ENCODE measurements around the gene CMAS. TPM values are rescaled to one million over a fixed set of nuclear protein-coding genes. Genes with fewer than 3 reads are reported as not detected.
"Not testable (repeated sequence)": the region's sequence is repeated elsewhere in the genome, so short reads cannot be mapped to it uniquely, and the experiment has no call there.

Gene CMAS
- total RNA-seq, 1 donor from 2014 or later: 27.5 TPM

DNA sequence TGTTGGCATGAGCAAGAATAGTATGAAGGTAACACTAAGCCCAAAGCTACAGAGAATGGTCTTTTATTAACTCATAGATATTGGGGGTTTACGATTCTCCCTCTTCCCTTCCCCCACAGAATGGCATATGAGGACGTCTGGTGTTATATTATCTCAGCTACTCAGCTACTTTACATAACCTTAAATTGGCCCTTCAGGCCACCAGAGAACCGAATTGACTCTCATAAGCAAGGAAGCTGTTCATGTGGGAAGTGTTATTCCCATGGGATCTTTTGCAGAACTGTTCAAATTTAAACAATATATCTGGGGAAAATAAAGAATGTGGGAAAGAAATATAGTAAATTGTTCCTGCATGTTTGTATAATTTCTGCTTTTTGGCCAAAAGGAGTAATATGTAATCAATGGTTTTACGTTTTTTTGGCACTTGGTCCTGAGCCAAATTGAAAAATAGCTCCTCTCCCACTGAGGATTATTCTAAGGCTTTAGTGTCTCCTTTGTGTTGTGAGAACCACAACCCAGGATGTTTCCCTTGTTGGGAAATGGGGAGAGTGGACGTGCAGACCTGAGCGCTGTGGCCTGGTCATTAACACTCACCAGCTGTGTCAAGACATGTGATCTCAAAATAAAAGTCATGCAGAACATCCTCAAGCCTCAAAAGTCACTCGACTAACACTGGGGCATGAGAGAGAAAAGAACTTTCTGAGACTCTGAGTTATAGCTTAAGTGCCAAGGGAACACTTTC is 31.8 kb upstream of the CMAS start:
- Mint-ChIP-seq H3K9me3 (peaks cover 4% of the 10 kb centered on the region), H3K36me3 (no peaks in the 10 kb centered on the region), H3K27ac (no peak overlapping the region), H3K27me3 (ENCODE audit: low read depth) (peaks cover 2% of the 10 kb centered on the region), H3K4me3 (no peak overlapping the region), H3K4me1 (no peaks in the 10 kb centered on the region)
- no peak for DNase-seq (ENCODE audit: low spot score in 2 of 2, unreplicated experiment in 2 of 2)
- TF ChIP-seq, protein P1, sequence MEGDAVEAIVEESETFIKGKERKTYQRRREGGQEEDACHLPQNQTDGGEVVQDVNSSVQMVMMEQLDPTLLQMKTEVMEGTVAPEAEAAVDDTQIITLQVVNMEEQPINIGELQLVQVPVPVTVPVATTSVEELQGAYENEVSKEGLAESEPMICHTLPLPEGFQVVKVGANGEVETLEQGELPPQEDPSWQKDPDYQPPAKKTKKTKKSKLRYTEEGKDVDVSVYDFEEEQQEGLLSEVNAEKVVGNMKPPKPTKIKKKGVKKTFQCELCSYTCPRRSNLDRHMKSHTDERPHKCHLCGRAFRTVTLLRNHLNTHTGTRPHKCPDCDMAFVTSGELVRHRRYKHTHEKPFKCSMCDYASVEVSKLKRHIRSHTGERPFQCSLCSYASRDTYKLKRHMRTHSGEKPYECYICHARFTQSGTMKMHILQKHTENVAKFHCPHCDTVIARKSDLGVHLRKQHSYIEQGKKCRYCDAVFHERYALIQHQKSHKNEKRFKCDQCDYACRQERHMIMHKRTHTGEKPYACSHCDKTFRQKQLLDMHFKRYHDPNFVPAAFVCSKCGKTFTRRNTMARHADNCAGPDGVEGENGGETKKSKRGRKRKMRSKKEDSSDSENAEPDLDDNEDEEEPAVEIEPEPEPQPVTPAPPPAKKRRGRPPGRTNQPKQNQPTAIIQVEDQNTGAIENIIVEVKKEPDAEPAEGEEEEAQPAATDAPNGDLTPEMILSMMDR (IDR thresholded peaks at IDR 0.05; ENCODE audit: unreplicated experiment): no peak

GRCh38 chr12:22014783-22015144 is 31.3 kb upstream of the CMAS start:
- peaks cover 4% of the 10 kb centered on the region for H3K9me3 Mint-ChIP-seq
- H3K27ac Mint-ChIP-seq: no peak overlapping the region
- DNase-seq (ENCODE audit: low spot score in 2 of 2, unreplicated experiment in 2 of 2): no peak
- peaks cover 2% of the 10 kb centered on the region for H3K27me3 Mint-ChIP-seq (ENCODE audit: low read depth)
- no peaks in the 10 kb centered on the region for H3K36me3 Mint-ChIP-seq
- H3K4me1 Mint-ChIP-seq: no peaks in the 10 kb centered on the region
- TF ChIP-seq, protein P1 (IDR thresholded peaks at IDR 0.05; ENCODE audit: unreplicated experiment): no peak
- no peak overlapping the region for H3K4me3 Mint-ChIP-seq

GRCh38 chr12:22016982-22017381 is 29.0 kb upstream of the CMAS start:
- Mint-ChIP-seq H3K4me3 (no peak overlapping the region), H3K27me3 (ENCODE audit: low read depth) (peaks cover 2% of the 10 kb centered on the region), H3K36me3 (no peaks in the 10 kb centered on the region), H3K27ac (no peak overlapping the region), H3K4me1 (no peaks in the 10 kb centered on the region), H3K9me3 (no peaks in the 10 kb centered on the region)
- DNase-seq (ENCODE audit: low spot score in 2 of 2, unreplicated experiment in 2 of 2): no peak
- TF ChIP-seq, protein P1 (IDR thresholded peaks at IDR 0.05; ENCODE audit: unreplicated experiment): no peak

DNA sequence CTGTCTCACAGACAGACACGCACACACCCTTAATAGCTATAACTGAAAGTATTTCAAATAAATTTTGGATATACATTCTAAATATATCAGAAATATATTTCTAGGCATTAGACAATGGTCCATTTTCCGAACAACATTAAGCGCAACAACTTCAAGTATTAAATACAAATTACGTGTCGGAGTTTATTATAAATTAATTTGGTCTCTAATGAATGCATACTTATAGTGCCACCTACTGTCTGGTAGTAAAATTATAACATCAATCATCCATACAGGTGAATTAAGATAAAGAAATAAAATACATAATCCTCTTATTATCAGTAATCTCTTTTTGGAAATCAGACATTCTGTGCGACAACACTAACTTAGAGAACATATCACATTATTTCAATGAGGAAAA is 27.2 kb upstream of the CMAS start:
- Mint-ChIP-seq H3K27me3 (ENCODE audit: low read depth) (no peaks in the 10 kb centered on the region), H3K27ac (no peak overlapping the region)
- TF ChIP-seq, protein P1 (IDR thresholded peaks at IDR 0.05; ENCODE audit: unreplicated experiment): peak; percentile 15

GRCh38 chr12:22023489-22023888 is 22.5 kb upstream of the CMAS start:
- H3K27ac Mint-ChIP-seq; H3K27me3 Mint-ChIP-seq (ENCODE audit: low read depth); H3K4me3 Mint-ChIP-seq; H3K36me3 Mint-ChIP-seq; DNase-seq (ENCODE audit: low spot score in 2 of 2, unreplicated experiment in 2 of 2); H3K4me1 Mint-ChIP-seq: not testable (repeated sequence)
- H3K9me3 Mint-ChIP-seq: peaks cover 16% of the 10 kb centered on the region

More for the DNA sequence above, 27.2 kb upstream of the CMAS start:
- Mint-ChIP-seq H3K4me3 (no peak overlapping the region), H3K36me3 (no peaks in the 10 kb centered on the region), H3K9me3 (peaks cover 6% of the 10 kb centered on the region), H3K4me1 (no peaks in the 10 kb centered on the region)
- DNase-seq (ENCODE audit: low spot score in 2 of 2, unreplicated experiment in 2 of 2): no peak

DNA sequence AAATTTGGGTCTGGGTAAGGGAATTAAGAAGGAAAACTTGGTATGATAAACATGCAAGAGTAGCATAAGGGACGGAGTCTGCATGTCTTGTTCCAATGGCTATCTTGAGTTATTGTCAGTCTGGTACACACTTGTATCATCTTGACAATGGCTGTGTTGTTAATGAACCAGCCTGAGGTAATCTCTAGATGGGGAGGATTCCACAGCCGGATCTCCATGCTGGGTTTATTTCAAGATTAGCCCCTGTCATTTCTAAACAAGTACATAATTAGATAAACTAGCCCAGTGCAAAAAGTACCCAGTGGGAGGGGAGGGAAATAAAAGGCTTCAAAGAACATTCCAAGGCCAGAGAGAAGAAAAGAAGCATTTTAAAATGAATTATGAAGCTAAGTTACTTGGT is 16.5 kb upstream of the CMAS start:
- TF ChIP-seq, protein P1 (IDR thresholded peaks at IDR 0.05; ENCODE audit: unreplicated experiment): no peak
- H3K4me3 Mint-ChIP-seq: no peak overlapping the region
- no peaks in the 10 kb centered on the region for H3K36me3 Mint-ChIP-seq
- H3K27me3 Mint-ChIP-seq (ENCODE audit: low read depth): peaks cover 2% of the 10 kb centered on the region
- H3K27ac Mint-ChIP-seq: no peak overlapping the region
- no peak for DNase-seq (ENCODE audit: low spot score in 2 of 2, unreplicated experiment in 2 of 2)
- peaks cover 4% of the 10 kb centered on the region for H3K9me3 Mint-ChIP-seq
- peaks cover 6% of the 10 kb centered on the region for H3K4me1 Mint-ChIP-seq

Measured in mesothelial cell of epicardium (in vitro differentiated cells).